Natural killer cell (primary cell): ENCODE data around the gene PIBF1. TPM values are rescaled to one million over a fixed set of nuclear protein-coding genes. Genes with fewer than 3 reads are reported as not detected.
A peak's percentile ranks its signal among the peaks of the same experiment; 100 is the strongest.
"Not testable (repeated sequence)": the region's sequence is repeated elsewhere in the genome, so short reads cannot be mapped to it uniquely, and the experiment has no call there.

ENCODE experiments used
- ATAC-seq, 3 donors: fragments of 150-1000 bp in 2 of 3; fragments of 200-7000 bp in 1 of 3; cut with Tn5 transposase; 1 replicate in 1 of 3; 2 replicates in 2 of 3; pipeline ENCODE4 v1.10.0; 2021; ENCODE audit warnings: mild to moderate bottlenecking in 2 of 3, moderate library complexity in 2 of 3
- DNase-seq, 2 donors: peaks; one replicate each; pipeline versions ENCODE4 v3.0.0 to v3.0.0-alpha.2; 2013 to 2021; ENCODE audit warnings: mixed read lengths in 1 of 2
- H3K27ac ChIP-seq: one replicate; pipeline ENCODE4 v1.5.1; 2013; ENCODE audit warnings: mild to moderate bottlenecking, low read length
- H3K27me3 ChIP-seq: one replicate; pipeline ENCODE4 v1.6.1; 2013; ENCODE audit warnings: low read length; ENCODE audit not compliant: control insufficient read depth, insufficient read depth
- H3K36me3 ChIP-seq: one replicate; pipeline ENCODE4 v1.6.1; 2013; ENCODE audit warnings: low read length; ENCODE audit not compliant: control insufficient read depth, insufficient read depth
- H3K4me1 ChIP-seq: one replicate; pipeline ENCODE4 v1.6.1; 2013; ENCODE audit warnings: low read length; ENCODE audit not compliant: control insufficient read depth, insufficient read depth
- H3K4me3 ChIP-seq: one replicate; pipeline ENCODE4 v1.5.1; 2013; ENCODE audit warnings: low read length
- H3K9me3 ChIP-seq: one replicate; pipeline ENCODE4 v1.6.1; 2013; ENCODE audit warnings: low read length; ENCODE audit not compliant: control insufficient read depth, insufficient read depth
- H3K27ac Mint-ChIP-seq, 2 donors: one replicate each; pipeline ENCODE4 v1.8.0; 2022; ENCODE audit warnings: mild to moderate bottlenecking in 2 of 2, mixed read lengths in 2 of 2, moderate library complexity in 1 of 2
- H3K27me3 Mint-ChIP-seq, 2 donors: one replicate each; pipeline ENCODE4 v1.8.0; 2022; ENCODE audit warnings: low read depth in 2 of 2, mixed read lengths in 2 of 2
- H3K36me3 Mint-ChIP-seq: one replicate; pipeline ENCODE4 v1.8.0; 2022; ENCODE audit warnings: mixed read lengths
- H3K4me1 Mint-ChIP-seq, 2 donors: one replicate each; pipeline ENCODE4 v1.8.0; 2022; ENCODE audit warnings: mixed read lengths in 2 of 2
- H3K4me3 Mint-ChIP-seq: one replicate; pipeline ENCODE4 v1.8.0; 2022; ENCODE audit warnings: mild to moderate bottlenecking, moderate library complexity, mixed read lengths
- H3K9me3 Mint-ChIP-seq, 2 donors: one replicate each; pipeline ENCODE4 v1.8.0; 2022; ENCODE audit warnings: mixed read lengths in 2 of 2
- CTCF ChIP-seq: fragments of 200-600 bp; IDR thresholded peaks from one replicate; pipeline ENCODE4 v1.8.0; 2022; ENCODE audit warnings: antibody characterized with exemption
- WGBS: methylation state at CpG from one replicate; pipeline ENCODE4 v1.1.7; 2013; ENCODE audit warnings: missing lambda C conversion rate; ENCODE audit not compliant: insufficient coverage; 5-methylcytosine and 5-hydroxymethylcytosine counted together
- intact Hi-C: fragments of 100-400 bp; cut with micrococcal nuclease; formaldehyde crosslinking; loops from one replicate; pipeline ENCODE4 v1.14.2; 2022
- total RNA-seq, 4 donors: library from RNA; stranded (reverse); fragments of 120-200 nt in 1 of 4; gene quantifications; one replicate each; pipeline versions ENCODE4 v1.2.3 to v1.2.4, GENCODE V29; 2013 to 2022

Gene PIBF1
- total RNA-seq, 3 donors from 2014 or later (not counting 1 experiment from before 2014, with no cell fraction given) = 21.9 to 37.8 (median 27.8) TPM

DNA sequence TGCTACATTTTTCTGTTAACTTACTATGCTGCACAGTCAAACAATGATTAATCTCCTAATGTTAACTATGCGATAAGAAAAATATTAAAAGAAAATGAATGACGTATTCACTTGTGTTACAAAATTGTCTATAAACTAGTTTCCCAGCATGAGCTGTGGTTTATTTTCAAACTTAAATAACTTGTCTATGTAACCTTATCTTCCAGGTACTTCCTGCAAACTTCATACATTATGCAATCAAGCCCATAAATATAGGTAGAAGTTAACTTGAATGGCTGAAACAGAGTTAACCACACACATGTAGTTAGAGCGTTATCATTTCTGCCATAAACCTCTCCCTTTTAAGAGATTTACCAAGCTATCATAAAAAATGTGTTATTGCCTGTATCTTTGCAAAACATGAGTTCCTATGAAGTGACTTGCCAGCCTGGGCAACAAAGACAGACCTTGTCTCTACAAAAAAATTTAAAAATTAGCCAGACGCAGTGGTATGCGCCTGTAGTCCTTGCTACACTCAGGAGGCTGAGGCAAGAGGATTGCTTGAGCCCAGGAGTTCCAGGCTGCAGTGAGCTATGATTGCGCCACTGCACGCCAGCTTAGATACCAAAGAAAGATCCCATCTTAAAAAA is 259.1 kb downstream of the PIBF1 start:
- Mint-ChIP-seq H3K27me3 (no peaks in the 10 kb centered on the region), H3K4me3 (no peak overlapping the region), H3K4me1 (no peaks in the 10 kb centered on the region), H3K9me3 (no peaks in the 10 kb centered on the region), H3K27ac (no peak overlapping the region), H3K36me3 (no peaks in the 10 kb centered on the region)
- intact Hi-C loops = no loop called here
- no peaks in the 10 kb centered on the region for H3K36me3 ChIP-seq
- H3K4me3 ChIP-seq = no peak overlapping the region
- H3K4me1 ChIP-seq = no peaks in the 10 kb centered on the region
- DNase-seq (no peak), ATAC-seq (peak in 1 of 3 donors; percentile 58)
- WGBS = 48% methylated on average over 5 of the region's 7 CpGs
- H3K9me3 ChIP-seq = no peaks in the 10 kb centered on the region
- TF ChIP-seq CTCF = no peak
- no peaks in the 10 kb centered on the region for H3K27me3 ChIP-seq
- no peak overlapping the region for H3K27ac ChIP-seq

GRCh38 chr13:73045031-73045430 is 263.1 kb downstream of the PIBF1 start:
- Histone ChIP-seq H3K27me3 (no peaks in the 10 kb centered on the region), H3K4me1 (no peaks in the 10 kb centered on the region), H3K27ac (no peak overlapping the region), H3K36me3 (no peaks in the 10 kb centered on the region), H3K4me3 (no peak overlapping the region), H3K9me3 (no peaks in the 10 kb centered on the region)
- Mint-ChIP-seq H3K4me3 (no peak overlapping the region), H3K4me1 (no peaks in the 10 kb centered on the region), H3K27me3 (no peaks in the 10 kb centered on the region), H3K9me3 (no peaks in the 10 kb centered on the region), H3K27ac (no peak overlapping the region), H3K36me3 (no peaks in the 10 kb centered on the region)
- DNase-seq = no peak
- WGBS = 100% methylated on average over 4 of the region's 6 CpGs
- no peak for ATAC-seq
- no peak for TF ChIP-seq CTCF
- intact Hi-C loops = no loop called here

DNA sequence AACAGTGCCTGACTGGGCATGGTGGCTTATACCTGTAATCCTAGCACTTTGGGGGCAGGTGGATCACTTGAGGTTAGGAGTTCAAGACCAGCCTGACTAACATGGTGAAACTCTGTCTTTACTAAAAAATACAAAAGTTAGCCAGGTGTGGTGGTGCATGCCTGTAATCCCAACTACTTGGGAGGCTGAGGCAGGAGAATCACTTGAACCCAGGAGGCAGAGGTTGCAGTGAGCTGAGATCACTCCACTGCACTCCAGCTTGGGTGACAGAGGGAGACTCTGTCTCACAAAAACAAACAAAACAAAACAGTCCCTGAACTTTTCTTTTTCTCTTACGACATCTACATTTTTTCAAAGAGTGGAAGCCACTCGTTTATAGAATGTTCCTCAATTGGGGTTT is 266.7 kb downstream of the PIBF1 start:
- H3K27ac ChIP-seq, H3K27me3 ChIP-seq, H3K9me3 ChIP-seq, H3K27ac Mint-ChIP-seq, H3K27me3 Mint-ChIP-seq, H3K4me3 ChIP-seq, ATAC-seq, H3K4me3 Mint-ChIP-seq, DNase-seq, H3K4me1 ChIP-seq, H3K36me3 ChIP-seq, H3K4me1 Mint-ChIP-seq, H3K9me3 Mint-ChIP-seq, H3K36me3 Mint-ChIP-seq, intact Hi-C loops: not testable (repeated sequence)
- WGBS = 85% methylated on average over 2 of the region's 2 CpGs

DNA sequence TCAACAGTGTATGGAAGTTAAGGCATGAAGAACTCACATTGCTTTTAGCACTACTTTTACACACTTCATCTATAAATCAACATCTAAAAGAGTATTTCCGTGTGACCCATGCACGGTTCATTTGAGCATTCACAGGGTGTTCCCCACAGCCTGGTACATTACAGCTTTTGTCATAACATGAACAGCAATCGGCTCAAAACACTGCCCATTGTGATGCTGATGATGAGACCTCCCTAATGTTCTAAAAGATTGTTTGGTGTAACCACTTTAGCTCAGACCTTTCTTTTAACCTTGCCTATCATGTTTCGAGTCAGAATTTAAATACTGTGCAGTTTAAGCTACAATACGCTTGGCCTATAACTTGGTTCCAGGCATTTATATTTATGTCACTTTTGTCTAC is 272.8 kb downstream of the PIBF1 start:
- intact Hi-C loops = no loop called here
- no peak for DNase-seq
- H3K27ac Mint-ChIP-seq = no peak overlapping the region
- 70% methylated on average over 4 of the region's 5 CpGs for WGBS
- TF ChIP-seq CTCF = no peak
- H3K4me1 Mint-ChIP-seq = peaks cover 9 to 11% of the 10 kb centered on the region in 2 donors
- no peaks in the 10 kb centered on the region for H3K36me3 Mint-ChIP-seq
- Histone ChIP-seq H3K27ac (no peak overlapping the region), H3K4me3 (no peak overlapping the region), H3K4me1 (peaks cover 6% of the 10 kb centered on the region), H3K36me3 (no peaks in the 10 kb centered on the region), H3K9me3 (no peaks in the 10 kb centered on the region), H3K27me3 (peaks cover 20% of the 10 kb centered on the region)
- no peak overlapping the region for H3K4me3 Mint-ChIP-seq
- peaks cover 34 to 36% of the 10 kb centered on the region in 2 donors for H3K27me3 Mint-ChIP-seq
- no peaks in the 10 kb centered on the region for H3K9me3 Mint-ChIP-seq
- ATAC-seq = no peak
